Endothelial cell of umbilical vein (primary cell): ENCODE data around the gene MAML2. TPM values are rescaled to one million over a fixed set of nuclear protein-coding genes. Genes with fewer than 3 reads are reported as not detected.

Experiments
- BruUV-seq: library from RNA; stranded (reverse); fragments of 400-500 nt; replicated peaks from 2 replicates; lab custom pipeline; 2021; lab: Mats Ljungman, UMichigan
- CTCF ChIA-PET: fragments of 300-600, 350-600 bp; sonication (Branson Sonifier 250); formaldehyde crosslinking; loops from one replicate; lab custom pipeline; 2021; ENCODE audit warnings: antibody characterized with exemption, inconsistent platforms; lab: Charles Lee
- POLR2A ChIA-PET: fragments of 300-600, 350-600 bp; sonication (Branson Sonifier 250); formaldehyde crosslinking; loops from one replicate; lab custom pipeline; 2021; ENCODE audit warnings: antibody characterized with exemption, inconsistent platforms; lab: Charles Lee
- DNase-seq: peaks from one replicate; pipeline ENCODE4 v3.0.0-alpha.2; 2011; ENCODE audit warnings: low read depth, low spot score
- FAIRE-seq: peaks from 2 replicates; lab custom pipeline; 2011; peaks lifted over from hg19 to GRCh38; lab: Jason Lieb, UNC
- H2AFZ ChIP-seq: 2 replicates; pipeline ENCODE4 v1.6.0; 2012; ENCODE audit warnings: low read depth, low read length, control low read depth, inconsistent platforms
- H3K27ac ChIP-seq: 2 replicates; pipeline ENCODE4 v1.5.1; 2011; ENCODE audit warnings: low read depth, mild to moderate bottlenecking, control low read depth, low read length, moderate library complexity; ENCODE audit not compliant: insufficient read depth
- H3K27me3 ChIP-seq, 2 experiments: 2 replicates each; pipeline versions ENCODE4 v1.6.0 to v1.6.1; 2011; ENCODE audit warnings: low read length in 2 of 2, mixed read lengths in 1 of 2; ENCODE audit not compliant: control insufficient read depth in 2 of 2, insufficient read depth in 2 of 2
- H3K36me3 ChIP-seq, 2 experiments: 2 replicates in 1 of 2; 3 replicates in 1 of 2; pipeline ENCODE4 v1.5.1; 2011; ENCODE audit warnings: low read length in 2 of 2, mild to moderate bottlenecking in 1 of 2, moderate library complexity in 1 of 2; ENCODE audit not compliant: control insufficient read depth in 2 of 2, insufficient read depth in 2 of 2; ENCODE audit errors: extremely low read depth in 1 of 2
- H3K4me1 ChIP-seq: 3 replicates; pipeline ENCODE4 v1.5.1; 2011; ENCODE audit warnings: mild to moderate bottlenecking, low read length; ENCODE audit not compliant: control insufficient read depth, insufficient read depth; ENCODE audit errors: extremely low read depth
- H3K4me2 ChIP-seq: 2 replicates; pipeline ENCODE4 v1.6.1; 2011; ENCODE audit warnings: low read length, control low read depth, mixed read lengths; ENCODE audit not compliant: insufficient read depth
- H3K4me3 ChIP-seq, 3 experiments: fragments of 200-600 bp in 1 of 3; sonication (generic), shearing (Covaris generic) in 1 of 3; replicated peaks in 1 of 3; 2 replicates each; pipeline ENCODE4 v1.5.1; 2011 to 2016; ENCODE audit warnings: control low read depth in 3 of 3, low read length in 3 of 3, mild to moderate bottlenecking in 2 of 3, inconsistent platforms in 1 of 3, low read depth in 1 of 3, moderate library complexity in 1 of 3; ENCODE audit not compliant: insufficient read depth in 1 of 3
- H3K79me2 ChIP-seq: 2 replicates; pipeline ENCODE4 v1.6.0; 2012; ENCODE audit warnings: low read length, inconsistent platforms; ENCODE audit not compliant: control insufficient read depth, insufficient read depth
- H3K9ac ChIP-seq: replicated peaks from 2 replicates; pipeline ENCODE3; 2011; ENCODE audit warnings: low read length, control low read depth; ENCODE audit not compliant: insufficient read depth; ENCODE audit errors: extremely low read depth
- H3K9me1 ChIP-seq: replicated peaks from 3 replicates; pipeline ENCODE4 v1.6.0; 2011; ENCODE audit warnings: mild to moderate bottlenecking, low read length; ENCODE audit not compliant: control insufficient read depth, insufficient read depth; ENCODE audit errors: extremely low read depth
- H3K9me3 ChIP-seq: replicated peaks from 2 replicates; pipeline ENCODE4 v1.5.1; 2012; ENCODE audit warnings: low read length, inconsistent platforms; ENCODE audit not compliant: control insufficient read depth, insufficient read depth
- H4K20me1 ChIP-seq: replicated peaks from 2 replicates; pipeline ENCODE3; 2011; ENCODE audit warnings: mild to moderate bottlenecking, low read length; ENCODE audit not compliant: control insufficient read depth, insufficient read depth; ENCODE audit errors: extremely low read depth
- EZH2 ChIP-seq: IDR thresholded peaks from 2 replicates; pipeline ENCODE4 v1.6.1; 2012; ENCODE audit warnings: borderline replicate concordance, low read depth, mild to moderate bottlenecking, moderate library complexity, low read length, inconsistent platforms; ENCODE audit not compliant: severe bottlenecking
- FOS ChIP-seq: IDR thresholded peaks from 2 replicates; pipeline ENCODE4 v1.6.1; 2011; ENCODE audit warnings: mild to moderate bottlenecking, low read length, moderate library complexity, borderline replicate concordance; ENCODE audit not compliant: insufficient read depth
- GATA2 ChIP-seq: IDR thresholded peaks from 2 replicates; pipeline ENCODE4 v1.7.0; 2011; ENCODE audit warnings: low read depth, mild to moderate bottlenecking, moderate library complexity, mixed read lengths, low read length; ENCODE audit not compliant: insufficient read length, insufficient read depth
- JUN ChIP-seq: IDR thresholded peaks from 2 replicates; pipeline ENCODE4 v1.6.1; 2011; ENCODE audit warnings: borderline replicate concordance, low read depth; ENCODE audit not compliant: insufficient read length, insufficient read depth
- MYC ChIP-seq: IDR thresholded peaks from one replicate; pipeline ENCODE4 v1.6.1; 2011; ENCODE audit warnings: mild to moderate bottlenecking, low read depth, low read length
- POLR2AphosphoS5 ChIP-seq: IDR thresholded peaks from 2 replicates; pipeline ENCODE4 v1.6.1; 2012; ENCODE audit warnings: low read depth, mild to moderate bottlenecking, control low read depth, low read length, moderate library complexity; ENCODE audit not compliant: insufficient read depth
- dilution Hi-C: fragments of 300-500 bp; cut with MboI; formaldehyde crosslinking; loops from one replicate; pipeline ENCODE4 v1.15.0; 2019; ENCODE audit warnings: low sequenced_read_pairs; ENCODE audit not compliant: extremely low pct_ligation_motif_present
- intact Hi-C: fragments of 100-400 bp; cut with micrococcal nuclease; formaldehyde crosslinking; loops from one replicate; pipeline ENCODE4 v1.10.0; 2022
- polyA plus RNA-seq, 4 experiments: library from polyadenylated mRNA; depleted of rRNA in 3 of 4; stranded (reverse) in 3 of 4; unstranded in 1 of 4; fragments of >200 nt; gene quantifications; 2 replicates each; pipeline versions ENCODE4 v1.2.1 to v1.2.3, GENCODE V29; 2011 to 2012; ENCODE audit warnings: missing spikeins in 1 of 4
- total RNA-seq: library from RNA; stranded (reverse); gene quantifications from 2 replicates; pipeline ENCODE4 v1.2.3, GENCODE V29; 2021
- TF ChIP-seq, protein P1 (sequence below), 2 donors: IDR thresholded peaks; 1 replicate in 1 of 2; 2 replicates in 1 of 2; pipeline ENCODE4 v1.5.1; 2011; ENCODE audit warnings: low read length in 2 of 2, mild to moderate bottlenecking in 2 of 2, moderate library complexity in 2 of 2, control low read depth in 1 of 2, inconsistent platforms in 1 of 2, low read depth in 1 of 2; ENCODE audit not compliant: insufficient read depth in 1 of 2; ENCODE audit errors: extremely low read depth in 1 of 2

MAML2 gene
- total and polyA plus RNA-seq, 2 donors (not counting 3 experiments of a cell fraction or from before 2014, with no cell fraction given) = 12.4 to 16.8 TPM

DNA sequence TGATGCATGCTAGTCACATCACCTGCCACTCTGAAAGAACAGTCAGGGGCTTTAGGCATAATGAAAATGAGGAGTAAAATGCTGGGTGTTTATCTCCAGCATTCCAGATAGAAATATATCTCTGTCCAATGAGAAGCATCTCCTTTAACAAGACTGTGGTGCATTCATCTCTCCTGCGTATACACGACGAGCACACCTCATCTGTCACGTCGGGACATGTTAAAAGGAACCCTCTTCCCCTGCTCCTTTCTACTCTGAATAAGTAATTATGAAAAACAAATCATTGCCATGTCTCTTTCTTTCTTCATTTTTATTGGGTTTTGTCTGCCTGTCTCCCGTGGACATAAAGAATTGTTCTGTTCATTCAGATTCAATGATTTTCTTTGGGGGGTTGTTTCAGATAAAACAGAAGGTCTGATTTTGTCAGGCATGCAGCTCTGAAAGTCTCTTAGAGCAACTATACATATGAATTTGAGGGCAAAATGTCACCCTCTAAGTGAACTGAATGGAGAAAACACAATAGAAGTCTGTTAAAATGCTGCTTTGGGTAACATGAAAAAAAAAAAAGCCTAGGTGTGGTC is 195.0 kb downstream of the MAML2 start:
- Histone ChIP-seq H3K36me3 (no peaks in the 10 kb centered on the region), H3K9me1 (no peaks in the 10 kb centered on the region), H3K4me3 (no peak overlapping the region), H3K9ac (no peak overlapping the region), H2AFZ (no peak overlapping the region), H3K27ac (peak overlapping the region; percentile 48), H3K4me1 (peaks cover 41% of the 10 kb centered on the region), H4K20me1 (no peaks in the 10 kb centered on the region), H3K79me2 (no peaks in the 10 kb centered on the region), H3K4me2 (peak overlapping the region; percentile 71), H3K27me3 (no peaks in the 10 kb centered on the region), H3K9me3 (no peaks in the 10 kb centered on the region)
- dilution Hi-C loops (no loop called here), intact Hi-C loops (no loop called here)
- no peak for DNase-seq
- FAIRE-seq = no peak
- no TSS peak for BruUV-seq
- TF ChIP-seq POLR2AphosphoS5 (no peak), JUN (no peak), EZH2 (no peak)
- TF ChIP-seq, protein P1, sequence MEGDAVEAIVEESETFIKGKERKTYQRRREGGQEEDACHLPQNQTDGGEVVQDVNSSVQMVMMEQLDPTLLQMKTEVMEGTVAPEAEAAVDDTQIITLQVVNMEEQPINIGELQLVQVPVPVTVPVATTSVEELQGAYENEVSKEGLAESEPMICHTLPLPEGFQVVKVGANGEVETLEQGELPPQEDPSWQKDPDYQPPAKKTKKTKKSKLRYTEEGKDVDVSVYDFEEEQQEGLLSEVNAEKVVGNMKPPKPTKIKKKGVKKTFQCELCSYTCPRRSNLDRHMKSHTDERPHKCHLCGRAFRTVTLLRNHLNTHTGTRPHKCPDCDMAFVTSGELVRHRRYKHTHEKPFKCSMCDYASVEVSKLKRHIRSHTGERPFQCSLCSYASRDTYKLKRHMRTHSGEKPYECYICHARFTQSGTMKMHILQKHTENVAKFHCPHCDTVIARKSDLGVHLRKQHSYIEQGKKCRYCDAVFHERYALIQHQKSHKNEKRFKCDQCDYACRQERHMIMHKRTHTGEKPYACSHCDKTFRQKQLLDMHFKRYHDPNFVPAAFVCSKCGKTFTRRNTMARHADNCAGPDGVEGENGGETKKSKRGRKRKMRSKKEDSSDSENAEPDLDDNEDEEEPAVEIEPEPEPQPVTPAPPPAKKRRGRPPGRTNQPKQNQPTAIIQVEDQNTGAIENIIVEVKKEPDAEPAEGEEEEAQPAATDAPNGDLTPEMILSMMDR (IDR thresholded peaks at IDR 0.05; ENCODE audit: extremely low read depth in 1 of 2, insufficient read depth in 1 of 2, low read depth in 1 of 2, low read length in 2 of 2) = no peak
- POLR2A ChIA-PET = no interaction called here
- CTCF ChIA-PET = interaction anchor here (1.0 to 1.9 kb wide), 3 partner anchors 14 to 299 kb away, joined by 3 to 6 read pairs (median 3); no protein-coding TSS in a partner anchor

- intact Hi-C loops = no loop called here
- dilution Hi-C loops = no loop called here
- CTCF ChIA-PET = interaction anchor here (0.8 kb wide), 1 partner anchor 196 kb away, joined by 5 read pairs; the partner anchor contains the start of gene MAML2
- FAIRE-seq (peak; percentile 43), DNase-seq (peak; percentile 68)
- Histone ChIP-seq H3K27me3 (no peaks in the 10 kb centered on the region), H3K4me2 (peak overlapping the region; percentile 71), H3K9me1 (no peaks in the 10 kb centered on the region), H3K4me3 (no peak overlapping the region), H3K36me3 (no peaks in the 10 kb centered on the region), H3K79me2 (no peaks in the 10 kb centered on the region), H3K27ac (peak overlapping the region; percentile 48), H4K20me1 (no peaks in the 10 kb centered on the region), H2AFZ (no peak overlapping the region), H3K9me3 (no peaks in the 10 kb centered on the region), H3K9ac (no peak overlapping the region), H3K4me1 (peaks cover 48% of the 10 kb centered on the region)
- POLR2A ChIA-PET = no interaction called here
- no TSS peak for BruUV-seq
- TF ChIP-seq JUN = peak; percentile 50
- no peak for TF ChIP-seq MYC
- TF ChIP-seq FOS = peak; percentile 68
- no peak for TF ChIP-seq POLR2AphosphoS5
- peak; percentile 77 for TF ChIP-seq GATA2
Measured at GRCh38 chr11:96147186-96147585, 195.8 kb downstream of the MAML2 start.
